NCI-H2107 treated with DMSO at 0.1 percent for 48 hours (cell line): ENCODE data around the gene HBEGF.

Experiments
- DNase-seq: peaks from one replicate; lab custom pipeline; 2025; ENCODE audit not compliant: unreplicated experiment; lab: John Stamatoyannopoulos, UW

The HBEGF gene

GRCh38 chr5:140346348-140347221, at the start of gene HBEGF:
HBEGF (minus strand) TSS chr5:140346603; CDS start chr5:140346328, 275 bp downstream.
- DNase-seq = no peak

GRCh38 chr5:140393738-140394137, 47.3 kb upstream of the HBEGF start:
- DNase-seq = no peak

GRCh38 chr5:140391732-140392131, 45.3 kb upstream of the HBEGF start:
- no peak for DNase-seq

- DNase-seq = no peak
Measured at GRCh38 chr5:140391312-140391711, 44.9 kb upstream of the HBEGF start.

GRCh38 chr5:140388052-140388451, 41.6 kb upstream of the HBEGF start:
- no peak for DNase-seq

- DNase-seq = no peak
Measured at GRCh38 chr5:140383300-140383699, 36.9 kb upstream of the HBEGF start.

GRCh38 chr5:140382866-140383265, 36.5 kb upstream of the HBEGF start:
- no peak for DNase-seq

GRCh38 chr5:140381972-140382371, 35.6 kb upstream of the HBEGF start:
- no peak for DNase-seq

- DNase-seq = no peak
Measured at GRCh38 chr5:140381351-140381750, 34.9 kb upstream of the HBEGF start.

GRCh38 chr5:140372971-140373487, 26.6 kb upstream of the HBEGF start:
- DNase-seq = no peak

GRCh38 chr5:140371356-140372151, 25.2 kb upstream of the HBEGF start:
- DNase-seq = no peak

- DNase-seq = no peak
Measured at GRCh38 chr5:140367256-140368013, 21.0 kb upstream of the HBEGF start.

GRCh38 chr5:140366589-140367255, 20.3 kb upstream of the HBEGF start:
- no peak for DNase-seq

GRCh38 chr5:140365941-140366340, 19.5 kb upstream of the HBEGF start:
- DNase-seq = no peak

- no peak for DNase-seq
Measured at GRCh38 chr5:140365282-140365681, 18.9 kb upstream of the HBEGF start.

GRCh38 chr5:140364472-140364765, 18.0 kb upstream of the HBEGF start:
- DNase-seq = no peak

- no peak for DNase-seq
Measured at GRCh38 chr5:140363631-140364471, 17.4 kb upstream of the HBEGF start.

- DNase-seq = no peak
Measured at GRCh38 chr5:140362875-140363630, 16.6 kb upstream of the HBEGF start.

- no peak for DNase-seq
Measured at GRCh38 chr5:140362311-140362710, 15.9 kb upstream of the HBEGF start.
